Measurements from ENCODE around the gene BCL2L14. TPM values are rescaled to one million over a fixed set of nuclear protein-coding genes. Genes with fewer than 3 reads are reported as not detected.

Gene BCL2L14
- total and polyA plus RNA-seq, 7 donors: 21.6 to 41.8 (median 36.0) TPM; not detected in 4

DNA sequence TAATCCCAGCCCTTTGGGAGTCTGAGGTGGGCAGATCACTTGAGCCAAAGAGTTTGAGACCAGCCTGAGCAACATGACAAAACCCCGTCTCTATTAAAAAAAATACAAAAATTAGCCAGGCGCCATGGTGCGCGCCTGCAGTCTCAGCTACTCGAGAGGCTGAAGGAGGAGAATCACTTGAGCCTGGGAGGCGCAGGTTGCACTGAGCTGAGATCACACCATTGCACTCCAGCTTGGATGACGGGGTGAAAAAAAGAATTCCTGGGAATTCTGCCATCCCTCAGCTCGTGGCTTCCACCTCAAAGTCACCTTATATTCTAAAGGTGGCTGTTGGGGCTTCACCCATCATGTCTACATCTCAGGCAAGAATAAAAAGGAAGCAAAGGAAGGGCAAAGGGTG lies 12.9 kb downstream of the BCL2L14 start:
- no peak for TF ChIP-seq EP300 (IDR thresholded peaks at IDR 0.05)
- no peaks in the 10 kb centered on the region for H3K36me3 ChIP-seq
- no peak for DNase-seq
- H3K9me3 ChIP-seq: no peaks in the 10 kb centered on the region
- 91 to 94% methylated on average over 8 of the region's 8 CpGs for WGBS, 2 donors
- H3K27me3 ChIP-seq: no peaks in the 10 kb centered on the region
- no peaks in the 10 kb centered on the region for H3K4me1 ChIP-seq
- intact Hi-C loops (cut with DNase I): loop anchor here (2.0 kb wide), 1 partner anchor 243 kb away; no protein-coding TSS in a partner anchor
- no peak overlapping the region for H3K4me3 ChIP-seq
- no peak overlapping the region for H3K27ac ChIP-seq

DNA sequence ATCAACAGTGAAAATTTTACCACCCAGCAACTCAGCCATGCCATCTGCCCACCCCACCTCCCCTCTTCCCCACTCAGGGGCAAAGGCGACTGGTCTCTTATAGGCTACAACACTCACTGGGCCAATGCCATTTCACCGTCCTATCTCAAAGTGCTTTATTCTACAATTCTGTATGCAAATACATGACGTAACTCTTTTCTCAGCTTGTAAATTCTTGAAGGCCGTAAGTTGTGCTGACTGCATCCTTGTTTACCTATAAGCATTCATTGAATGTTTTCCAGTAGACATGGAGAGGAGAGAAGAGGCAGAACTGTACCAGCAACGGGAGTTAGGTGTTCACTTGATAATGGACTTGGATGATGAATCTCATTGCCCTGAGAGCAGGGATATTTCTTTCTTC lies 15.6 kb downstream of the BCL2L14 start:
- H3K27me3 ChIP-seq: no peaks in the 10 kb centered on the region
- no peaks in the 10 kb centered on the region for H3K9me3 ChIP-seq
- no peak for DNase-seq
- no peak overlapping the region for H3K27ac ChIP-seq
- H3K4me1 ChIP-seq: no peaks in the 10 kb centered on the region
- no peaks in the 10 kb centered on the region for H3K36me3 ChIP-seq
- TF ChIP-seq EP300 (IDR thresholded peaks at IDR 0.05) (no peak), POLR2AphosphoS5 (IDR thresholded peaks at IDR 0.05) (no peak)
- intact Hi-C loops (cut with DNase I): no loop called here
- H3K4me3 ChIP-seq: no peak overlapping the region
- 21 to 70% methylated on average over 5 of the region's 5 CpGs for WGBS, 2 donors

DNA sequence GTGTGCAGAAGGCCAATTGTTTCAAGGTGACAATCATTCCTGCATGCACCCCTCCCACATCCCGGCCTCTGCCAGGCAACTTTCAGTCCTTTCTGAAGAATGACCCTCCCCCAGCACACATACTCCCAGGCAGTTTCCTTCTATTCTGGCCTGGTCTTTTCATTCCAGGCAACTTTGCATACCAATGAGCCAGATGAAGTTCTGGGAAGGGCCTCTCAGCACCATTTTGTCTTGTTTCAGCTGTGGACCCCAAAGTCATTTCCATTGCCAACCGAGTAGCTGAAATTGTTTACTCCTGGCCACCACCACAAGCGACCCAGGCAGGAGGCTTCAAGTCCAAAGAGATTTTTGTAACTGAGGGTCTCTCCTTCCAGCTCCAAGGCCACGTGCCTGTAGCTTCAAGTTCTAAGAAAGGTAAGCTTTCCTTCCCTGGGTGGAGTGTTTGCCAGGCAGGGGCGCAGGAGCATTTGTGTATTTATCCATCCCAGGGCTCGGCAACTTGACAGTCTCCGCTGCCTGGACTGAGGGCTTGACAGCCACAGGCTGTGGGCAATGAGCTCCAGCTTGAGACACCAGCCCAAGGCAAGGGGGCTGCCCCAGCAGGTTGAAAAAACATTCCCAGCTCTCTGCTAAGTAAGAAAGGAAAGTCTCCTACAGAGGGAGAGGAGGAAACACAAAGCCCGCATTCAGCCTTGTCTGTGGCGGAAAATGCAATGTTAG lies 16.4 kb downstream of the BCL2L14 start:
- TF ChIP-seq POLR2A (IDR thresholded peaks at IDR 0.05): no peak
- TF ChIP-seq EP300 (IDR thresholded peaks at IDR 0.05): no peak
- TF ChIP-seq, protein P1, sequence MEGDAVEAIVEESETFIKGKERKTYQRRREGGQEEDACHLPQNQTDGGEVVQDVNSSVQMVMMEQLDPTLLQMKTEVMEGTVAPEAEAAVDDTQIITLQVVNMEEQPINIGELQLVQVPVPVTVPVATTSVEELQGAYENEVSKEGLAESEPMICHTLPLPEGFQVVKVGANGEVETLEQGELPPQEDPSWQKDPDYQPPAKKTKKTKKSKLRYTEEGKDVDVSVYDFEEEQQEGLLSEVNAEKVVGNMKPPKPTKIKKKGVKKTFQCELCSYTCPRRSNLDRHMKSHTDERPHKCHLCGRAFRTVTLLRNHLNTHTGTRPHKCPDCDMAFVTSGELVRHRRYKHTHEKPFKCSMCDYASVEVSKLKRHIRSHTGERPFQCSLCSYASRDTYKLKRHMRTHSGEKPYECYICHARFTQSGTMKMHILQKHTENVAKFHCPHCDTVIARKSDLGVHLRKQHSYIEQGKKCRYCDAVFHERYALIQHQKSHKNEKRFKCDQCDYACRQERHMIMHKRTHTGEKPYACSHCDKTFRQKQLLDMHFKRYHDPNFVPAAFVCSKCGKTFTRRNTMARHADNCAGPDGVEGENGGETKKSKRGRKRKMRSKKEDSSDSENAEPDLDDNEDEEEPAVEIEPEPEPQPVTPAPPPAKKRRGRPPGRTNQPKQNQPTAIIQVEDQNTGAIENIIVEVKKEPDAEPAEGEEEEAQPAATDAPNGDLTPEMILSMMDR (IDR thresholded peaks at IDR 0.05): no peak
- no peak for TF ChIP-seq POLR2AphosphoS5 (IDR thresholded peaks at IDR 0.05)
- no peaks in the 10 kb centered on the region for H3K9me3 ChIP-seq
- H3K36me3 ChIP-seq: no peaks in the 10 kb centered on the region
- 91 to 93% methylated on average over 9 of the region's 9 CpGs for WGBS, 2 donors
- no peak overlapping the region for H3K4me3 ChIP-seq
- intact Hi-C loops (cut with DNase I): no loop called here
- H3K27ac ChIP-seq: no peak overlapping the region
- no peaks in the 10 kb centered on the region for H3K27me3 ChIP-seq
- DNase-seq: no peak
- peaks cover 0 to 3% (median 0%) of the 10 kb centered on the region in 4 donors for H3K4me1 ChIP-seq

DNA sequence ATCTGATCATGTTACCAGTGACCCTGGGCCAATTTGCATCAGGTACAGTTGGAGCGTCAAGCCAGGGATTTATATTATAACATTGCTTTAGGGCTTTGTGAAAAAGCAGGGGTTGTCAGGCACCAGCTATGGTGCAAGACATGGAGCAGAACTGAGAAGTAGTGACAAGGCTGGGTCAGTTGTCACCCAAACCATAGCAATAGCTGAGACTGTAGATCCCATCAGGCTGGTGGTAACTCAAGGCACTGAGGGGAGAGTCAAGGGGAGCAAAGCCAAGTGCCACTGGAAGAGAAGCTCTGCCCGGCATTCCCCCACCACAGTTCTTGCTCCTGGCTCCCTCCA lies 16.9 kb downstream of the BCL2L14 start:
- TF ChIP-seq EP300 (IDR thresholded peaks at IDR 0.05): no peak
- TF ChIP-seq, protein P1 (IDR thresholded peaks at IDR 0.05): no peak
- TF ChIP-seq POLR2A (IDR thresholded peaks at IDR 0.05): no peak
- TF ChIP-seq POLR2AphosphoS5 (IDR thresholded peaks at IDR 0.05): no peak
- no peak overlapping the region for H3K4me3 ChIP-seq
- no peaks in the 10 kb centered on the region for H3K36me3 ChIP-seq
- no peaks in the 10 kb centered on the region for H3K9me3 ChIP-seq
- H3K27ac ChIP-seq: no peak overlapping the region
- DNase-seq: no peak
- intact Hi-C loops (cut with DNase I): no loop called here
- 96 to 98% methylated on average over 2 of the region's 2 CpGs for WGBS, 2 donors
- H3K4me1 ChIP-seq: peaks cover 0 to 8% (median 0%) of the 10 kb centered on the region in 4 donors
- no peaks in the 10 kb centered on the region for H3K27me3 ChIP-seq

DNA sequence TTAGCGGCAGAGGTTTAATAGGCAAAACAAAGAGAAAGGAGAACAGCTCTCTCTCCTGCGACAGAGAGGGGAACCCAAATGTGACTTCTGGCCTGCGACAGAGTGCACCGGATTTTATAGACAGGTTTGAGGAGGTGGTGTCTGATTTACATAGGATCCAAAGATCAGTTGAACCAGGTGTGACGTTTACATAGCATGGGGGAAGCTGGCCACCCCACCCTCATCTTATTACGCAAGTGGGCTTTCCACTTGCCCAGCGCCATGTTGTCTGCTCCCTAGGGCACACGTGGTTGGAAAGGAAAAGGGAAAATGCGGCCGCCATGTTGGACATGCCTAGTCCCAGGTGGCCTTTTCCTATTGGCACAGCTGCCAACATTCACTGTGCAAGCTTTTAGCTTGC lies 17.4 kb downstream of the BCL2L14 start:
- TF ChIP-seq POLR2AphosphoS5 (IDR thresholded peaks at IDR 0.05) (no peak), POLR2A (IDR thresholded peaks at IDR 0.05) (no peak), EP300 (IDR thresholded peaks at IDR 0.05) (no peak)
- TF ChIP-seq, protein P1 (IDR thresholded peaks at IDR 0.05): no peak
- Histone ChIP-seq H3K9me3 (no peaks in the 10 kb centered on the region), H3K4me1 (peaks cover 0 to 8% (median 0%) of the 10 kb centered on the region in 4 donors), H3K27ac (no peak overlapping the region), H3K4me3 (no peak overlapping the region), H3K27me3 (no peaks in the 10 kb centered on the region), H3K36me3 (no peaks in the 10 kb centered on the region)
- 83 to 91% methylated on average over 10 of the region's 10 CpGs for WGBS, 2 donors
- DNase-seq: no peak
- intact Hi-C loops (cut with DNase I): no loop called here

DNA sequence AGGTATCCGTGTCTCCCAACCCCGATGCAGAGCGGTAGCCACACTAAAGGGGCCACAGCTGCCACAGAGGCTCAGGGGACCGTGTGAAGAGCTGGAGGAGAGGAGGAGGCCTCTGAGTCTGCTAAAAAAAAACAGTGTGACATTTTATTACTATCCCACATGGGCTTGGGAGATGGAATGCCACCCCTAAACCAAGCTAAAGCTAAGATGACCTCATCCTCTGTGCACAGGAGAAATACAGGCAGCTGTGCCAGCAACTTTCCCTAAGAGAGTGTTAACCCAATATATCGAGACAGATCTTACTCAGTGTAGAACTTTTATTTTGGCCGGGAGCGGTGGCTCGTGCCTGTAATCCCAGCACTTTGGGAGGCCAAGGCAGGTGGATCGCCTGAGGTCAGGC lies 18.0 kb downstream of the BCL2L14 start:
- H3K4me1 ChIP-seq: peaks cover 0 to 8% (median 0%) of the 10 kb centered on the region in 4 donors
- no peak overlapping the region for H3K4me3 ChIP-seq
- TF ChIP-seq EP300 (IDR thresholded peaks at IDR 0.05): no peak
- no peak for TF ChIP-seq POLR2A (IDR thresholded peaks at IDR 0.05)
- no peak for TF ChIP-seq POLR2AphosphoS5 (IDR thresholded peaks at IDR 0.05)
- TF ChIP-seq, protein P1 (IDR thresholded peaks at IDR 0.05): no peak
- no peak overlapping the region for H3K27ac ChIP-seq
- H3K9me3 ChIP-seq: no peaks in the 10 kb centered on the region
- 94 to 97% methylated on average over 9 of the region's 9 CpGs for WGBS, 2 donors
- no peak for DNase-seq
- intact Hi-C loops (cut with DNase I): no loop called here
- no peaks in the 10 kb centered on the region for H3K36me3 ChIP-seq
- no peaks in the 10 kb centered on the region for H3K27me3 ChIP-seq
